Upper lobe of right lung (tissue), 1 donor: ENCODE data around the gene EIF4E. TPM values are rescaled to one million over a fixed set of nuclear protein-coding genes. Genes with fewer than 3 reads are reported as not detected.
A peak's percentile ranks its signal among the peaks of the same experiment; 100 is the strongest.
"Not testable (repeated sequence)": the region's sequence is repeated elsewhere in the genome, so short reads cannot be mapped to it uniquely, and the experiment has no call there.

ENCODE experiments used
- ATAC-seq: fragments of 200-7000 bp; cut with Tn5 transposase; one replicate; pipeline ENCODE4 v1.9.1; 2020; ENCODE audit warnings: mild to moderate bottlenecking, moderate library complexity
- DNase-seq: peaks from one replicate; pipeline ENCODE4 v3.0.0-alpha.2; 2020
- H3K27ac ChIP-seq: fragments of 200-600 bp; one replicate; pipeline ENCODE4 v1.8.0; 2022
- H3K27me3 ChIP-seq: fragments of 200-600 bp; one replicate; pipeline ENCODE4 v1.8.0; 2022; ENCODE audit warnings: mild to moderate bottlenecking
- H3K36me3 ChIP-seq: fragments of 200-600 bp; one replicate; pipeline ENCODE4 v1.8.0; 2022
- H3K4me1 ChIP-seq: fragments of 200-600 bp; one replicate; pipeline ENCODE4 v1.8.0; 2022
- H3K4me3 ChIP-seq: fragments of 200-600 bp; one replicate; pipeline ENCODE4 v1.8.0; 2022; ENCODE audit warnings: mild to moderate bottlenecking
- H3K9me3 ChIP-seq: fragments of 200-600 bp; one replicate; pipeline ENCODE4 v1.8.0; 2022
- intact Hi-C: fragments of 100-400 bp; cut with DNase I; formaldehyde crosslinking; loops from one replicate; pipeline ENCODE4 v1.11.0; 2022
- total RNA-seq: library from RNA; stranded (reverse); fragmentation: NEBNext Ultra II Directional; extraction: Animal tissue kit (Norgen Biotek cat#: 25700); gene quantifications from one replicate; pipeline ENCODE4 v1.2.1, GENCODE V29; 2021
- TF ChIP-seq, protein P1 (sequence below): fragments of 200-600 bp; IDR thresholded peaks from one replicate; pipeline ENCODE4 v1.8.0; 2022; ENCODE audit warnings: antibody characterized with exemption
- donor health status: DM: no; HTN: yes; CAD: no; lungs with severe emphysema.

Gene EIF4E
- total RNA-seq, 1 donor from 2014 or later = 58.6 TPM

DNA sequence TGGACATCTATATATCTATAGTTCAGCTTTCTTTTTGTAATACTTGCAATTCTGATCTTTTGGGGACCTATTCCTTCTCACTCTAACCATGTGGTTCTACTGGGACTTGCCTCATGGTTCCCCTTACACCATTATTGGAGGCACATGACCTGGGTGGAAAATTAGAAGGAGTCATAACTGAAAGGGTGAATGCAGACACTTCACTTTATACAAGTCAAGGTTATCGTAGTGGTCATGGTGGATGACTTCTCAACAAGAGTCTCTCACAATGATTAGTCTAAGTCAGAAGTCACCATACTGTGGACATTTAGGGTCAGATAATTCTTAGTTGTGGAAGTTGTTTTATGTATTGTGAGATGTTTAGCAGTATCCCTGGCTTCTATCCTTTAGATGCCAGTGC, 10.5 kb upstream of the EIF4E start:
- Histone ChIP-seq H3K4me3 (no peak overlapping the region), H3K4me1 (no peaks in the 10 kb centered on the region), H3K9me3 (no peaks in the 10 kb centered on the region), H3K36me3 (no peaks in the 10 kb centered on the region), H3K27ac (no peak overlapping the region), H3K27me3 (no peaks in the 10 kb centered on the region)
- ATAC-seq (peak; percentile 28), DNase-seq (no peak)
- intact Hi-C loops = no loop called here
- TF ChIP-seq, protein P1, sequence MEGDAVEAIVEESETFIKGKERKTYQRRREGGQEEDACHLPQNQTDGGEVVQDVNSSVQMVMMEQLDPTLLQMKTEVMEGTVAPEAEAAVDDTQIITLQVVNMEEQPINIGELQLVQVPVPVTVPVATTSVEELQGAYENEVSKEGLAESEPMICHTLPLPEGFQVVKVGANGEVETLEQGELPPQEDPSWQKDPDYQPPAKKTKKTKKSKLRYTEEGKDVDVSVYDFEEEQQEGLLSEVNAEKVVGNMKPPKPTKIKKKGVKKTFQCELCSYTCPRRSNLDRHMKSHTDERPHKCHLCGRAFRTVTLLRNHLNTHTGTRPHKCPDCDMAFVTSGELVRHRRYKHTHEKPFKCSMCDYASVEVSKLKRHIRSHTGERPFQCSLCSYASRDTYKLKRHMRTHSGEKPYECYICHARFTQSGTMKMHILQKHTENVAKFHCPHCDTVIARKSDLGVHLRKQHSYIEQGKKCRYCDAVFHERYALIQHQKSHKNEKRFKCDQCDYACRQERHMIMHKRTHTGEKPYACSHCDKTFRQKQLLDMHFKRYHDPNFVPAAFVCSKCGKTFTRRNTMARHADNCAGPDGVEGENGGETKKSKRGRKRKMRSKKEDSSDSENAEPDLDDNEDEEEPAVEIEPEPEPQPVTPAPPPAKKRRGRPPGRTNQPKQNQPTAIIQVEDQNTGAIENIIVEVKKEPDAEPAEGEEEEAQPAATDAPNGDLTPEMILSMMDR = no peak

DNA sequence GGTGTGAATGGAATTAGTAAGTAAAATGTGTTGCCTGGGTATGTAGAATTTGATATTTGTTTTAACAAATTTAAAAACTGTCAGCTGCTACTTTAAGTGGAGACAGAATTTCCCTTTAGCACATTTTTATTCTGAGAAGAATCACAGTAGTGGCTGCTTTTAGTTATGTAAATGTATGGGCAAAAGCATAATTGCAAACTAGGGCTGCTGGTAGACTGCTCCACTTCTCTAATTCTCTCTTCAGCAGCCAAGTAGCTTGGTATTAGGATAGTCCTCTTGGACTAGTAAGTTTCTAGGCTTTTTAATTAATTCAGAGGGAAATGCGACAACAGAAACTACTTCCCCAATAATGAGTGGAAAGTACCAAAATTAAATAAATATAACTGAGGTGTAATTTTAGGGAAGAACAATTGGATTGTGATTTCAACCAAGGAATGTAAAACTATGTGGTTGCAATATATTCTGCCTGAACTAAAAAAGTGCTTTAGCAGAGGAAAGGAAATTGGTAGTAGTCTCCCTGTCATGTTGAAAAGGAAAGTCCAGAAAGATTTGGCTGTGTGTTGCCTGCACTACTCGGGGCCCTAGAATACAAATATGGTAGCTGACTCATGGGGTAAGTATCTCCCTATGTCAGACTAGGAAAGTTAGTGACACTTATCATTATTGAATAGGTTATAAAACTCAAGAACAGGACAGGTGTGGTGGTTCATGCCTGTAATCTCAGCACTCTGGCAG, 9.2 kb upstream of the EIF4E start:
- TF ChIP-seq, protein P1 = no peak
- ATAC-seq (peak; percentile 39), DNase-seq (no peak)
- H3K27me3 ChIP-seq = no peaks in the 10 kb centered on the region
- H3K4me3 ChIP-seq = no peak overlapping the region
- H3K4me1 ChIP-seq = no peaks in the 10 kb centered on the region
- H3K9me3 ChIP-seq = no peaks in the 10 kb centered on the region
- H3K27ac ChIP-seq = no peak overlapping the region
- intact Hi-C loops = no loop called here
- no peaks in the 10 kb centered on the region for H3K36me3 ChIP-seq

DNA sequence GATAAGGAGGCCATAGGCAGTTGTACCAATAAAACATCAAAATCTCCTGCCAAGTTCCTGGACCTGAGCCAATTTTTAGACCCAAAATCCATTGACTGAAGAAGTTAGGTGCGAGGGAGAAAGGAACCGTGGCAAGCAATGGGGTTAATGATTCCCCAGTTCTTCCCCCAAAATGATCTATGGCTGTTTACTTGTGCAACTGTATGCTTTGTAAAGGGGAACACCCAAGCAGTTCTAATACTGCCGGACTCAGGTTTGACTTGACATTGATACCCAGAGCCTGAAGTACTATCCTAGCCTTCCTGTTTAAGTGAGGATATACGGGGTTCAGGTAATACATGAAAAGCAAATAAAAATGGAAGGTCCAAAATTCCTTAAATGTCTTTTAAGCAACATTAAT, 6.7 kb upstream of the EIF4E start:
- H3K27ac ChIP-seq = no peak overlapping the region
- no peak overlapping the region for H3K4me3 ChIP-seq
- TF ChIP-seq, protein P1 = no peak
- peaks cover under 1% of the 10 kb centered on the region for H3K4me1 ChIP-seq
- no peaks in the 10 kb centered on the region for H3K27me3 ChIP-seq
- no peak for ATAC-seq
- intact Hi-C loops = no loop called here
- H3K9me3 ChIP-seq = no peaks in the 10 kb centered on the region
- H3K36me3 ChIP-seq = no peaks in the 10 kb centered on the region
- no peak for DNase-seq

DNA sequence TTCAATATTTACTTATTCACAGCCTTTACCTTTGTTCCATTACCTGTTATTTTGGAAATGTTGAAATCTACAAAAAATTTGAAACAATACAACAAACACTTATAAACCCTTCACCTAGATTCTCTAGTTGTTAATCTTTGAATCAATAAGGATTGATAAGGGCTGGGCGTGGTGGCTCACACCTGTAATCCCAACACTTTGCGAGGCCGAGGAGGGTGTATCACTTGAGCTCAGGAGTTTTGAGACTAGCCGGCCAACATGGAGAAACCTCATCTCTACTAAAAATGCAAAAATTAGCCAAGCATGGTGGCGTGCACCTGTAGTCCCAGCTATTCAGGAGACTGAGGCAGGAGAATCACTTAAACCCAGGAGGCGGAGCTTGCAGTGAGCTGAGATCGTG, 5.9 kb upstream of the EIF4E start:
- not testable (repeated sequence) for H3K4me1 ChIP-seq

DNA sequence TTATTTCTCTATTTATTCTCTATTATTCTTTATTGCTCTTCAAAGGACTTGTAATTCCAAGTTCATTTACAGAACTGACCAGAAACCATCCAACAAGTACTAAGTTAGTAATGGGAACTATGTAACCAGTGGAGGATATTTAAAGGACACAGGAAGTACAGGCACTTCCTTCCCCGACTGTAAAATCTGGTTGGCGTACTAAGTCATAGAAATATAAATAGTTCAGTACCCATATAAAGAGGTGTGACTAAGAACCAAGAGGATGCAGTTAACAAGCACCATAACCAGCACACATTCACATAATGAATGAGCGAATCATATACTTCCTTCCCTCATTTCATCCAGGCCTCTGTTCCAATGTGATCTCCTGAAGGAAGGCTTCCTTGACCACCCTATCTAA, 3.6 kb upstream of the EIF4E start:
- Histone ChIP-seq H3K4me3 (no peak overlapping the region), H3K27me3 (no peaks in the 10 kb centered on the region), H3K36me3 (no peaks in the 10 kb centered on the region), H3K4me1 (peaks cover 10% of the 10 kb centered on the region), H3K27ac (no peak overlapping the region), H3K9me3 (no peaks in the 10 kb centered on the region)
- intact Hi-C loops = no loop called here
- TF ChIP-seq, protein P1 = no peak
- no peak for ATAC-seq
- DNase-seq = no peak

More for the DNA sequence above, 5.9 kb upstream of the EIF4E start:
- H3K36me3 ChIP-seq, H3K27me3 ChIP-seq, intact Hi-C loops, H3K9me3 ChIP-seq, H3K4me3 ChIP-seq, DNase-seq, ATAC-seq, H3K27ac ChIP-seq: not testable (repeated sequence)

DNA sequence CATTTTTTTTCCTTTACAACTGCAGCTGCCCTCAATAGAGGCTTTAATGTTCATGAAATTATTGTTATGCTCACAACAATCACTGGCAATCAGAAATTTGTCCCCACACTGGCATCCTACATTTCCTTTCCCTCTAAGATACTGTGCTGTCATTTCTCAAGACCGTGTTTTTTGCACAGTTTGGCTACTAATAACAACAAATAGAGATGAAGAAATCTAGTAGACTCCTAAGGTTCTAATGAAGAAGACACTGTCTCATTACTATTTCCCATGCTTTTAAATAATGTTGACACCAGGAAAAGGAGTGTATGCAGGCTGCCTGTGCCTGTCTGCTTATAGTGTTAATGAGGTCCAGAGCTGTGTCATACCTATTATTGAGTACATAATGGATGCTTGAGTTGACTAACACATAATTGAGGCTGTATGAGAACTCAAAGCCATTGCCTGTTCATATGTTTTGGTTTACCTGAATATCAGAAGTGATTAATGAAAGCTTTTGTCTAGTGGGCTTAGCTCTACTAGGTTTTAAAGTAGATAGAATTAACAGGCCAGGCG, 1.5 kb upstream of the EIF4E start:
- Histone ChIP-seq H3K27me3 (no peaks in the 10 kb centered on the region), H3K27ac (peak overlapping the region; percentile 88), H3K9me3 (no peaks in the 10 kb centered on the region), H3K4me1 (peaks cover 19% of the 10 kb centered on the region), H3K36me3 (peaks cover 4% of the 10 kb centered on the region), H3K4me3 (peak overlapping the region; percentile 99)
- ATAC-seq = no peak
- intact Hi-C loops = no loop called here
- no peak for DNase-seq
- TF ChIP-seq, protein P1 = no peak
